ACHN (cell line): ENCODE measurements around the gene TARBP1.
"Not testable (repeated sequence)": the region's sequence is repeated elsewhere in the genome, so short reads cannot be mapped to it uniquely, and the experiment has no call there.

Source experiments
- DNase-seq: peaks from one replicate; pipeline ENCODE4 v3.0.0-alpha.2; 2015
- in situ Hi-C: cut with HindIII; loops from 2 replicates; pipeline ENCODE4 v1.10.0; 2017; ENCODE audit warnings: low sequenced_read_pairs, low pct_ligation_motif_present, low pct_unique_long_range_greater_than_20kb

Gene TARBP1

GRCh38 chr1:234478481-234479309 is at the start of gene TARBP1:
TARBP1 (minus strand) TSS chr1:234479179; CDS start chr1:234479103, 76 bp downstream.
- in situ Hi-C loops = no loop called here

GRCh38 chr1:234528074-234528865 is 49.3 kb upstream of the TARBP1 start:
- in situ Hi-C loops = no loop called here
- DNase-seq = no peak

More at GRCh38 chr1:234478481-234479309, at the start of gene TARBP1:
- DNase-seq = peak; percentile 81

GRCh38 chr1:234527346-234527745 is 48.4 kb upstream of the TARBP1 start:
- in situ Hi-C loops = no loop called here
- DNase-seq = no peak

- DNase-seq = no peak
- in situ Hi-C loops = no loop called here
Measured at GRCh38 chr1:234526922-234527321, 47.9 kb upstream of the TARBP1 start.

- in situ Hi-C loops = no loop called here
Measured at GRCh38 chr1:234525099-234525799, 46.3 kb upstream of the TARBP1 start.

GRCh38 chr1:234521836-234522235 is 42.9 kb upstream of the TARBP1 start:
- in situ Hi-C loops = no loop called here
- no peak for DNase-seq

More at GRCh38 chr1:234525099-234525799, 46.3 kb upstream of the TARBP1 start:
- DNase-seq = no peak

- in situ Hi-C loops = no loop called here
- no peak for DNase-seq
Measured at GRCh38 chr1:234520908-234521817, 42.2 kb upstream of the TARBP1 start.

GRCh38 chr1:234519506-234519905 is 40.5 kb upstream of the TARBP1 start:
- no peak for DNase-seq
- in situ Hi-C loops = no loop called here

- DNase-seq = no peak
- in situ Hi-C loops = no loop called here
Measured at GRCh38 chr1:234518876-234519275, 39.9 kb upstream of the TARBP1 start.

- in situ Hi-C loops, DNase-seq: not testable (repeated sequence)
Measured at GRCh38 chr1:234518086-234518485, 39.1 kb upstream of the TARBP1 start.

- in situ Hi-C loops = no loop called here
- no peak for DNase-seq
Measured at GRCh38 chr1:234517110-234517802, 38.3 kb upstream of the TARBP1 start.

GRCh38 chr1:234515821-234516241 is 36.9 kb upstream of the TARBP1 start:
- DNase-seq = peak; percentile 17
- in situ Hi-C loops = no loop called here

- in situ Hi-C loops = no loop called here
- peak; percentile 66 for DNase-seq
Measured at GRCh38 chr1:234515411-234515810, 36.4 kb upstream of the TARBP1 start.

GRCh38 chr1:234512451-234512861 is 33.5 kb upstream of the TARBP1 start:
- DNase-seq = no peak
- in situ Hi-C loops = no loop called here

- DNase-seq = no peak
- in situ Hi-C loops = no loop called here
Measured at GRCh38 chr1:234509457-234510328, 30.7 kb upstream of the TARBP1 start.

- no peak for DNase-seq
- in situ Hi-C loops = no loop called here
Measured at GRCh38 chr1:234507626-234508387, 28.8 kb upstream of the TARBP1 start.
